ENCODE measurements around the gene ABCA13.
A peak's percentile ranks its signal among the peaks of the same experiment; 100 is the strongest.

Gene ABCA13

GRCh38 chr7:48505466-48505865, 334.2 kb downstream of the ABCA13 start:
- TF ChIP-seq CTCF (IDR thresholded peaks at IDR 0.05; ENCODE audit: control insufficient read depth, extremely low read depth, insufficient read depth) = no peak
- DNase-seq (ENCODE audit: low read depth) = peak; percentile 51
- H3K4me3 ChIP-seq (ENCODE audit: low read depth, low read length) = no peak overlapping the region

- no peak for TF ChIP-seq CTCF (IDR thresholded peaks at IDR 0.05; ENCODE audit: control insufficient read depth, extremely low read depth, insufficient read depth)
- no peak overlapping the region for H3K4me3 ChIP-seq (ENCODE audit: low read depth, low read length)
- DNase-seq (ENCODE audit: low read depth) = no peak
Measured at GRCh38 chr7:48506569-48506968, 335.3 kb downstream of the ABCA13 start.

GRCh38 chr7:48511080-48511479, 339.8 kb downstream of the ABCA13 start:
- TF ChIP-seq CTCF (IDR thresholded peaks at IDR 0.05; ENCODE audit: control insufficient read depth, extremely low read depth, insufficient read depth) = no peak
- no peak overlapping the region for H3K4me3 ChIP-seq (ENCODE audit: low read depth, low read length)
- no peak for DNase-seq (ENCODE audit: low read depth)

- no peak overlapping the region for H3K4me3 ChIP-seq (ENCODE audit: low read depth, low read length)
- DNase-seq (ENCODE audit: low read depth) = no peak
- no peak for TF ChIP-seq CTCF (IDR thresholded peaks at IDR 0.05; ENCODE audit: control insufficient read depth, extremely low read depth, insufficient read depth)
Measured at GRCh38 chr7:48512892-48513291, 341.6 kb downstream of the ABCA13 start.

- no peak for DNase-seq (ENCODE audit: low read depth)
- TF ChIP-seq CTCF (IDR thresholded peaks at IDR 0.05; ENCODE audit: control insufficient read depth, extremely low read depth, insufficient read depth) = no peak
- no peak overlapping the region for H3K4me3 ChIP-seq (ENCODE audit: low read depth, low read length)
Measured at GRCh38 chr7:48515171-48515570, 343.9 kb downstream of the ABCA13 start.

GRCh38 chr7:48518092-48518491, 346.8 kb downstream of the ABCA13 start:
- no peak for TF ChIP-seq CTCF (IDR thresholded peaks at IDR 0.05; ENCODE audit: control insufficient read depth, extremely low read depth, insufficient read depth)
- no peak overlapping the region for H3K4me3 ChIP-seq (ENCODE audit: low read depth, low read length)

GRCh38 chr7:48522692-48523091, 351.4 kb downstream of the ABCA13 start:
- TF ChIP-seq CTCF (IDR thresholded peaks at IDR 0.05; ENCODE audit: control insufficient read depth, extremely low read depth, insufficient read depth) = no peak
- no peak for DNase-seq (ENCODE audit: low read depth)

More at GRCh38 chr7:48518092-48518491, 346.8 kb downstream of the ABCA13 start:
- DNase-seq (ENCODE audit: low read depth) = no peak

More at GRCh38 chr7:48522692-48523091, 351.4 kb downstream of the ABCA13 start:
- no peak overlapping the region for H3K4me3 ChIP-seq (ENCODE audit: low read depth, low read length)

Measured in LNCaP clone FGC (cell line).